RPMI7951 (cell line): ENCODE results near the gene SH3BP4. TPM values are rescaled to one million over a fixed set of nuclear protein-coding genes. Genes with fewer than 3 reads are reported as not detected.
"Not testable (repeated sequence)": the region's sequence is repeated elsewhere in the genome, so short reads cannot be mapped to it uniquely, and the experiment has no call there.

Experiments
- DNase-seq: peaks from one replicate; pipeline ENCODE4 v3.0.0-alpha.2; 2012; ENCODE audit warnings: low read depth
- total RNA-seq: library from RNA; depleted of rRNA; stranded (reverse); fragments of >200 nt; shearing (Covaris generic); gene quantifications from 2 replicates; pipeline ENCODE4 v1.2.3, GENCODE V29; 2014

Gene SH3BP4
- total RNA-seq, 1 experiment from 2014 or later: 86.6 TPM

DNA sequence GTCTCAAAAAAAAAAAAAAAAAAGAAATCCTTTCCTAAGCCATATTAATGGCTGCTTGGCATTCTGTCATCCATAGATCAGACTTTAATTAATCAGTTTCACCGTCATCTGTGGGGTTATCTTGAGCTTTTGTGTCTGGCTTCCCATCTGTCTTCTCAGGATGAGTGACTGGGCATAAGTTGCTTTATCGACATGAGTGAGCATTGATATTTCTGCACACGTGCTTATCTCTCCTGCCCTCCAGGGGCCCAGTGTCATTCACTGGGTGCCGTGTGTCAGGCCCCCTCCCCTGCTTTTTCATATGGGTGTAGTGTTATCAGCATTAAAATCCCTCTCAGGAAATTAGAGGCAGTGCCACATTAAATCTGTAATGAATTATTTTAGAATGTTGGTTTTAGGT is 65.6 kb downstream of the SH3BP4 start:
- DNase-seq: no peak

DNA sequence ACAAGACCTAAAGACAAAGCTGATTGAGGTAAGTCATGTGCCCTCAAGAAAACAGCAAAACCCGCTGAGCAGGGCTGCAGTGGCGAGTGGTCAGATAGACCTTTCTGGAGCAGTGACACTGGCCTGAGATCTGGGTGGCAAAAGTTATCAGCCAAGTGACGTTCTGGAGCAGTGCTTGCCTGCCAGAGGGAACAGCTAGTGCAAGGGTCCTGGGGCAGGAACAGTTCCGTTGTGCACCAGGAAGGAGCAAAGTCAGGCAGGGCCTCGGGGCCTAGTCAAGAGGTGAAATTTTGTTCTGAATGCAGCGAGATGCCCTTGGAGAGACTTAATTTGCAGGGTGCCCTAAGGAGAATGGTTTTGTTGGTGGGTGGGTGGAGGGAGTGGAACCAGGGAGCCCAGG is 67.0 kb downstream of the SH3BP4 start:
- DNase-seq: no peak

DNA sequence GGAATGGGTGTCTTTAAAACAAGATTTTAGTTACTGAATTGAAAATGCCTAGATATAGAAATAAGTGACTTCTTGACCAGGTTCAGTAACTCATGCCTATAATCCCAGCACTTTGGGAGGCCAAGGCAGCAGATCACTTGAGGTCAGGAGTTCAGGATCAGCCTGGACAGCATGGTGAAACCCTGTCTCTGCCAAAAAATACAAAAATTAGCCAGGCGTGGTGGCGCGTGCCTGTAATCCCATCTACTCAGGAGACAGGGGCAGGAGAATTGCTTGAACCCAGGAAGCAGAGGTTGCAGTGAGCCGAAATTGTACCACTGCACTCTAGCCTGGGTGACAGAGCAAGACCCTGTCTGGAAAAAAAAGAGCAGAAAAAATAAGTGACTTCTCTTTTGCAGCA is 68.3 kb downstream of the SH3BP4 start:
- not testable (repeated sequence) for DNase-seq

DNA sequence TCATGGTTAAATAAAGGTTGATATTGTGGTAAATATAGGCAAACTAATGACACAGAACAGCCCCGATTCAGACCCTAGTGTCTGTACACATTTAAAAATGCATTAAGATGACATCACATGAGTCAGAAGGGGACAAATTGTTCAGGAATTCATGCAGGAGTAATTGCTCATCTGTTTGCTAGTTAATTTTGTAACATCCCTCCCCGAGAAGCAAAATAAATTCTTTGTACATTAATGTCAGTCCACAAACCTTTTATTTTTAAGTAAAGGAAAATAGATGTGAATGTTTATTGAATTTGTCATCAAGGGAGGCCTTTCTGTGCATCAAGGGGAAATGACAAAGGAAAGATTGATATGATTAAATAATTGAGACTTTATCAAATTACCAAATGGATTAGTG is 69.9 kb downstream of the SH3BP4 start:
- DNase-seq: peak; percentile 87

DNA sequence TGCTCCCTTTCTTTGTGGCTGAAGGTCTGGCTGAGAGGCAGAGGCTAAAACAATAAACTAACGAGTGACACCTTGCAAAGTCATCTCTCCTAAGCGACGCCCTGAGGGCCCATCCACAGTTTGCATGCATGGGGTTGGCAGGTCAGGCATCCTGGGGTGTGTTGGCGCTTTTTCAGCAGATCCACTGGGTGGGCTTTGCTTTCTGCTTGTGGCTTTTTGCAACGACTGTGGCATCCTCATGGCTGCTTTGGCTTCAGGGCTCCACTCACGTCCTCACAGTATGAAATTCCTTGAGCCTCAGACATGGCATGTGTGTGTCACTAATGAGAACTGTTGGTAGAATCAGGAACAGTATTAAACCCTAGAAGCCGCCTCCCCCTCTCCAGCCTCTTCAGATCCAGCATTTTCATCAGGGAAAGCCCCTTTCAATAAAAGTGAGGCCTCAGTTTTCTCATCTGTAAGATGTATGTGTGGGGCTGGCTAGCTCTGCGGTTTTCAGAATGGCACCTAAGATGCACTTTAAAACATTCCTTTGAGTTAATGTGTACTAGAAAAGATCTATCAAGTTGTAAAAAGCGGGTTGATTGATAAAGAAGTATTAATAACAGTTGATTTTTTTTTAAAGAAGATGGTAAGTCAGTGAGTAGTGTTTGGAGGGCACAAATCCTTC is 72.5 kb downstream of the SH3BP4 start:
- DNase-seq: peak; percentile 99

DNA sequence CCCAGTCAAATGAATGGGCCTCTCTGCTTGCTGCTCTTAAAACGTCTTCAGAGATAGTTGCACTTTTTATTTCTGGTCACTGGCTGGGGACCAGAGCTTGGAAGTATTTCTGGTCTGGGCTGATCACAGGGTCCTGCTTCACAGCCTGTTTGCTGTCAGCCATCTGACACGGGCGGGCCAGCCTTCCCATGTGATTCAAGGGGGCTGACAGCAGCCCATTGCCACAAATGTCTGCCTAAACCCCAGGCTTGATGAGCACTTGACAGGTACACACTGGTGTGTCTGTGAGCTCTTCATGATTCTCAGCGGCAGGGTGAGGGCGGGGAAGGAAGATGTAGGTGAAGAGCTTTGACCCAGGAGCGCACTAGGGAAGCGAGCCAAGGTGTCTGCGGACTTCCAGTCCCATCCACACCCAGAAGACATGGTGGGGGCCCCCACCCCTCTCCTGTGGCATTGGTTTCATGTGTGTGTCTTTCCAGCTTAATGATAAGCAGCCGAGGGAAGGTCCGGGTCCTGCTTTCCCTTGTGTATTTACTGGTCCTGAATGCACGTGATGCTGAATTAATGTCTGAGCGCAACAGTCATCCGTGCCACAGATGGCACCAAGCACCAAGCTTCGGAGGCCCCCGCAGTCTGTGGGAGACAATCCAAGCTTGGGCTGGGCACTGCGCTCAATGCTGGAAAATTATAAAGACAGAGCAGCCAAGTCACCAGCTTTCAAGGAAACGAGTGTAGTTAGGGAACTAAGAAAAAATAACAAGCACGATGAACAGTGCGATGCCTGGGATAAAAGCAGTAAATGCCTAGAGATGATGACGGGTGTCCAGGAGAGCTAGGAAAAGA is 73.3 kb downstream of the SH3BP4 start:
- DNase-seq: no peak

DNA sequence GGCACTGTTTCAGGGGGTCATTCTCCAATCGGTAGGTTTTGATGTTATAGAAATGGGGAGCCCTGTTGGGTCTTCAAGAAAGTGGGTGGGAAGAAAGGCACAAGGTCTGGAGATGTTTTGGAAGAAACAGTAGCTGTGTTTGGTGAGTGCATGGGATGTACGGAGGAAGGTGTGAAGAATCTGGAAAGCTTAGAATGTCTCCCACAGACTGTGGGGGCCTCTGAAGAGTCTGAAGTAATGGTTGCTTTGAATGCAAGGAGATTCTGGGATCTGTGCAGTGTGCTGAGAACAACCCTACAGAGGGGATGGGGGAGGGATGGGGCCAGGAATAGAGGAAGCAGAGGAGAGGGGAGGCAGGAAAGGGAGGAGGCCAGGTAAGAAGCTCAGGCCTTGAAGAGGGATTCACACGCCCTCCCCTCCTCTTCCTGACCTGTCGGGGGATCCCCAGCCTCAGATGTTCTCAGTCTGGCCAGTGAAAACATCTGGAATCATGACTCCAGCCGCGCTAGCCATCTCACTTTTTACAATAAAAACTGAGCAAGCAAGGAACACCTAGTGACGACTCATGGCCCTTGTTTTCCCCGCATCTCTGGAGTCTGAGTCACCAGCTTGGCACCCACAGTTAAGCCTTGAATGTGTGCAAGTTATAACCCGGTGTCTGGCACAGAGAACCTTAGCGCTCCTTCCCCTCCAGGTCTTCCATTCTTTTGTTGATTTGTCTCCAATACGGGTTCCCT is 74.2 kb downstream of the SH3BP4 start:
- peak; percentile 94 for DNase-seq

DNA sequence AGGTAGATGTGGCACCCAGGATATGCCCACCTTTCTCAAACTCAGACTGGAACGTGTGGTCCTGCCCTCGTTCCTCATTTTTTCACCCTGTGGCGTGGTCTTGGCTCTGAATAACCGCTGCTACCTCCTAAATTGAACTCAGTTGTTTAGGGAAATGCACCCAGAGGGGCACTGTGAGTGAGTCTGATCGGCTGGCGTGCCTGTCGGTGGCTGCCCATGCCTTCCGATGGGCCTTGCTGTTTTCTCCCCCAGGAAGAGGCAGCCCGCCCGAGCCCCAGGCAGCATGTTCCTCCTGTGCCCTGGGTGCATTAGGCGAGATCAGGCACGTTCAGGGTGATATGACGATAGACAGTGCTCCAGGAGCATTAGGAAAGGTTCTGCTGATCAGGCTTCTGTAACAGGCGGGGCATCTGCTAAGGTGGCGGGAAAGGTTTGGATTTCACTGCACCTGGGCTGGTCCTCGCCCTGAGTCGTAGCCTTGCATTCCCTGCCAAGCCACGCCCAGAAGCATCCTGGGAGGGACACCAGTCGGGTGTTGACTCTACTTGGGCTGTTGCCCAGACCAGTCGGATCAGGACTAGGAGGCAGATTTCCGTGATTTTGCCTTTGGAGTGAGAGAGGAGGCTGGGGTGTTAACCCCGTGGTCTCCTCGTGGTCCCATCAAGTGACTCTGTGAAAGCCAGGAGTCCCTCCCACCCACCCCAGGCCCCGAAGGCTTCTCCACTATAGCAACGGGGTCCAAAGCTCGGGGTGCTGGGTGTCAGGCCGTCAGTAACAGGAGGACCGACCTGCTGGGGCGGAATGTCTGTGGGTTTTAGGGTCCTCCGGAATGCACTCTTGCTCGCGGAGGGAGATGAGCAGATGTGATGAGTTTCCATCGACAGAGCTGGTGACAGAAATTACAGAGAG is 75.1 kb downstream of the SH3BP4 start:
- DNase-seq: peak; percentile 69

DNA sequence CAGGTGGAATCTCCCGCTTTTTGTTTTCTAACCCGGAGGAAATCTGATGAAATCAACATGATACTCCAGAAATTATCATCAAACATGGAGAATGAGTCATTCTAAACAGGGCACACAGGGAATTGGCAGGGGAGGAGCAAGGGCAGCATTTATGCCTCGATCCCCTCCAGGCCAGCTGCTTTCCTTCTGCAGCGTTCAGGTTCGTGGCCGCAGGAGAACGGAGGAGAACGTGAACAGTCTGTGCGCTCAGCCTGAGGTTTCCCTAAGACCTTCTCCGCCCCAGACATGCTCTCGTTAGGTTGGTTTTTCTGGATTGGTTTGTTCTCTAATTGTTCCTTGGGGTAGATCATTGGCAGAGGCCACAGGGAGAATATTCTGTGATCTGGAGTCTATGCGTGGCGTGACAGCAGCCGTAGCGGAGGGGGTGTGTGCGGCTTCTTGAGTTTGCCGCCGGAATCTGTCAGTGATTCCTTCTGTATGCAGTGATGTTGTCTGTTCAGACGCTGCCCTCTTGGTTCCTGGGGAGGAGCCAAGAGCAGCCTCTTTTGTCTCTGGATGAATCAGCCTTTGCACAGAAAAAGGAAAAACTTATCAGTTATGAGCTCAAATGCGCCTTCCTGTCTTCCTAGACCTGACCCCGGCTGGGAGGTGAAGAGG is 75.9 kb downstream of the SH3BP4 start:
- peak; percentile 74 for DNase-seq

DNA sequence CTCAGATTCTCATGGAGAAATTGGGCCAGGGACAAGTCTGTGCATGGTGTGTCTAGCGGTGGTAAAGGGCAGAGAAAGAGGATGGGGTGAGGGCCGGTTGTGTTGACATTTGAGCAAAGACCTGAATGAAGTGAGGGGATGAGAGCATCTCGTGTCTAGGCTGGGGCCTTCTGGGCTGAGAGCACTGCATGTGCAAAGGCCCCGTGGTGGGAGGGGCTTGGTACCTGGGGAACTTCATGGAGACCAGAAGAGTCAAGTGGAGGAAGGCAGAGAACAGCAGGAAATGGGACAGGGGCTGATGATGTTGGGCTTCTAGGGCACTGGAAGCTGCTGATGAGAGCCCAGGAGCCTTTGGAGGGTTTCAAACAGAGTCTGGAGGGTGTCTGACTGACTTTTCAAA is 76.8 kb downstream of the SH3BP4 start:
- DNase-seq: no peak

DNA sequence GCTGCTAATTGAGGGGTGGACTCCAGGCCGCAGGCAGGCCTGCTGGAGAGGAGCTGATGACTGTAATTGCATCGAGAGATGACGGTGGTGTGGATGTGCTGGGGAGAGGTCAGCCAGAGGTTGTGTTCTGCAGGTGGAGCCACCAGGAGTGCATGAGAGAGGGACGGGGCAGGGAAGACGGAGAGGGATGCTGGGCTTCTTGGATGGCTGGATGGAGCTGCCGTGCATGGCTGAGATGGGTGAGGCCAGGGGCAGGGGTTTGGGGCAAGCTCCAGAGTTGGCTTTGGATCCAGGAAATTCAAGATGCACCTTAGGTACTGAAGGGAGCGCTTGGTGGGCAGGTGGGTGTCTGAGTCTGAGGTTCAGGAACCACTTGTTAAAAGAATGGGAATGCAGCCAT is 77.2 kb downstream of the SH3BP4 start:
- DNase-seq: no peak

DNA sequence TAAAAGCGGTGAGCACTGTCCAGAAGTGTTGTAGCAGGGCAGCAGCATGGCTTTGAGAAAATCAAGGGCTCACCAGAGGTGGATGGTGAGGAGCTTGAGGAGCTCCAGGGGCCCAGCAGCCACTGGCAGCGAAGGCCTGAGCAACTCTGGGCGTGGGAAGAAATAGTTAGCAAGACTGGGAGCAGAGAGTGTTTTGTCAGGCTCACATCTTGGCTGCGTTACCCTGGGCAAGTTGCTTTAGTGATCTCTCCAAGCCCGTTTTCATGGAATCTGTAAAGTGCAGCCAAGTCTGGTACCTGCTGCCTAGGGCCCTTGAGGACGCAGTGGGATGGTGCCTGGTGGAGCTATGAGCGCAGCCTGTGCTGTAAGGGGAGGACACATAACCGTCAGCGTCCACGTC is 78.3 kb downstream of the SH3BP4 start:
- no peak for DNase-seq

DNA sequence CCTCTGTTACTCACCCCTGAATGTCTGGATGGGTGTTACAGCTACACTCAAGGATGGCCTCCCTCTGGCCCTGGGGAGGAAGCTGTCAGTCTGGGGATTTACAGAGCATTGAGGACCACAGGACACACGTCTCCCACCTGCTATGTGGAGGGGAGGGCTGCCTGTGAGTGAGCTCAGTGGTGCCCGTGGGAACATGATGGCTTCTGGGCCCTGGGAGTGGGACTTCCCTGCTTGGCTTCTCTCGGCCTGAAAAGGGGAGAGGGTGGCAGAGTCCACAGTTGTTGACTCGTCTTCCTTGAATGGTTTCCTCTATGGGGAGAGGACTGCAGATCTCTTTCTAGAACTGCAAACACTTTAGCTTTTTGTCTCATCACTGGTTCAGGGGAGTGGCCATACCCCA is 79.1 kb downstream of the SH3BP4 start:
- DNase-seq: no peak

DNA sequence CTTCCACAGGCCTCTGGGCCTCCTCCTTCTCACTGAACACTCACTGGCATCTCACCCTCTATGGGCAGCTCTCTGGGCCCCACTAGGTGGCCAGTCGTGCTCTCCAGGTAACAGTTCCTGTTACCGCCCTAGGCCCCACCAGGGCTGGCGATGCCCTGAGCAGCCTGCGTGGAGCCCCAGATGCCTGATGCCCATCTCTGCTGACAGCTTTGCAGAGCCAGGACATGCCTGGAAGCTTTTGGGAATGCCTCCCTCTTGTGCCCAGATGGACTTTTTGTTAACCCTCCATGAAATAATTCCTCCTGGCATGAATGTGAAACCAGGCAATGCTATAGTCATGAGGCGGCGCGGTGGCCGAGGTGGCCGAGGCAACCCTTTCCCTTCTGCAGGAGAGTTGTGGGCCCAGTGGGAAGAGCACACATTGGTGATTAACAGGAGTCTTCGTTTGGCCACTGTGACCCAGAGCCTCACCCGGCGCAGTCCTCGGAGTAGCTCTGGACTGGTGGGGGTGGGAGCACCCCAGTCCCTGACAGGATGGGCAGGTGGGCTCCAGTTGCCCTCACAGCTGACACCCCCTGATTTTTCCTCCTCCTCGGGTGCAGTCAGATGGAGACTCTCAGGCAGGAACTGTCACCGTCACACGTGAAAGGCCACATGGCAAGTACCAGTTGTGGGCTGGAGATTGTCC is 80.0 kb downstream of the SH3BP4 start:
- DNase-seq: no peak

DNA sequence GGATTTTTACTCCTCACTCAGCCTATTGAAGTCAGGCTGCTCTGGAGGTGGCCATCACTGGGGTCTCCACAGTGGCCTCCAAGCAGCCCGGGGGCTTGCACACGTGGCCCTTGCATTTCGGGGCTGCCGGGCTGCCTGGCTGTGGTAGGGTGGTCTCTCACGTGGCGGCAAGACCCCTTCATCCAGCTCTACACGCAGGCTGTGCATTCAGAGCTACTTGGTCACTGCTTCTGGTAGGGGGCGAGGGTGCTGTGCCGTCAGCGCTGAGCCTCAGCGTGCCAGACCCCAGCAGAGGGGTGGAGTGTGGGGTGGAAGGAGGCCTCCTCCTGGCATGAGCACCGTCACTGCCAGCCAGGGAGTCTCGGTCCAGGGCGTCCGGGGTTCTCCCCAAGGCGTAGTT is 80.6 kb downstream of the SH3BP4 start:
- no peak for DNase-seq

DNA sequence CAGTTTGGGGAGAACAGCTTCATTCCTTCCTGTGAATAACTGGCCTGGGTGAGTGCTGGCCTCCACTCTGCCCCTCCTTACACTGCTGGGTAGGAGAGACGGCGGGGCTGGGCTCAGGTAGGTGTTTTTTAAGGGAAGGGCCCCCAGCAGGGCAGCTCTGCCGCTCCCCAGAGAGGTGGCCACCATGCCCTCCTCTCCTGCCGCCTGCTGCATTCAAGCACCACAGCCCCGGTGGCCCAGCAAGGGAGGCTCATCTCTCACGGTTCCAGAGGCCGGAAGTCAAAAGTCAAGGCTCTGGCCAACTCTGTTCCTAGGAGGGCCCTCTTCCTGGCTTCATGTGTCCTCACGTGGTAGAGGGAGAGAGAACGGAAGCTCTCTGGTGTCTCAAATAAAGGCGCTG is 81.1 kb downstream of the SH3BP4 start:
- no peak for DNase-seq

DNA sequence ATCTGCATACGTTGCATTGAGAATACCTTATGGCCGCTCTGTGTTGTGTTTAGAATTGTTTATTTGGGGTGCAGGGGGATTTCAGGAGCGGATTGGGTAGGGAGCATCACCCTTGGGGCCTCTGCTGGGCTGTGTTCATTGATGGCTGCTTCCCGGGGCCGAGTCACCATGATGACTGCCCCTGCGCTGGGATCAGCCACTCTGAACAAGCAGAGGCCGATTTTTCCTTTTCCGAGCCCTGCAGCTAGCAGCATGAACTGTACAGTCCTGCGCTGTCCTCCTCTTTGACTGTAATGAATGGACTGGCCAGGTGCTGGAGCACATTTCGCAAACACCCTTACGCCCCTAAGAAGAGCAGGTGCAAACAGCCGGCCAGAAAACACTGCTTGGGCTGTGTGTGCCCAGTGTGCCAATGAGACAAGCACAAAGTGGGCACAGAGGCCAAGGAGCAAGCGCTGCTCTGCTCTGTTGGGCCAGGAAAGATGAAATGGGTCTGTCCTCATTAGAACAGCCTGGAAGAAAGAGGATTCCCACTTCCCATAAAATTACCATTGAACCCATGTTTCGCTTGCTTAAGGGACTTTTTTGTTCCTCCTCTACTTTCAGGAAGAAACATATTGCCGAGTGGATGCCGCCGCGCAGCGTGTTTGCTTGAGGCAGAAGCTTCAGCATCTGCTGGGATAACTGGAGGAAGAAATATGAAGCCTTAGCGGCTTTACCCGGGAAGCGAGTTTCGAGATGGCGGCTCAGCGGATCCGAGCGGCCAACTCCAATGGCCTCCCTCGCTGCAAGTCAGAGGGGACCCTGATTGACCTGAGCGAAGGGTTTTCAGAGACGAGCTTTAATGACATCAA is 82.7 kb downstream of the SH3BP4 start:
- DNase-seq: no peak

DNA sequence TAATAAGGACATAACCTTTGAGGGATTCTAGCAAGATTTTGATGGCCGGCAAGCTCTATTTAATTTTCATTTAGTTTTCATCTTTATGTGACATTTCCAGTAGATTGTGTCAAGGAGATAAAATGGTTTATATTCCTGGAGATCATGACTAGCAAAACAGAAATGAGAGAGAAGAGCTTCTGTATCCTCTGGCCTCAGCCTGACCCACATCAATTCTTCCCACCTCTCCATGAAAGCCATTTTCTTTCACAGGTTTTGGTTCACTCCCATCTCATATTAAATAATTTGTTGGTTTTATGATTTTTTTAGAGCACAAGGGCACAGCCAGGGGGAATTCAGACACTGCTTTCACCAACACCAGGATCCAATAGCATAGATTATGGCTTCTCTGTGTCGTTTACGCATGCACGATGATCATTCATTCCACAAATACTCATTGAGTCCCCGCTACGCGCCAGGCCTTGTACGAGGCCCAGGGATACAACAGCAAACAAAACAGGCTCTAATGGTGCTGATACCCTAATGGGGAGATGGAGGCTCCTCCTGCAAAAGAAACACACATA is 85.9 kb downstream of the SH3BP4 start:
- no peak for DNase-seq

DNA sequence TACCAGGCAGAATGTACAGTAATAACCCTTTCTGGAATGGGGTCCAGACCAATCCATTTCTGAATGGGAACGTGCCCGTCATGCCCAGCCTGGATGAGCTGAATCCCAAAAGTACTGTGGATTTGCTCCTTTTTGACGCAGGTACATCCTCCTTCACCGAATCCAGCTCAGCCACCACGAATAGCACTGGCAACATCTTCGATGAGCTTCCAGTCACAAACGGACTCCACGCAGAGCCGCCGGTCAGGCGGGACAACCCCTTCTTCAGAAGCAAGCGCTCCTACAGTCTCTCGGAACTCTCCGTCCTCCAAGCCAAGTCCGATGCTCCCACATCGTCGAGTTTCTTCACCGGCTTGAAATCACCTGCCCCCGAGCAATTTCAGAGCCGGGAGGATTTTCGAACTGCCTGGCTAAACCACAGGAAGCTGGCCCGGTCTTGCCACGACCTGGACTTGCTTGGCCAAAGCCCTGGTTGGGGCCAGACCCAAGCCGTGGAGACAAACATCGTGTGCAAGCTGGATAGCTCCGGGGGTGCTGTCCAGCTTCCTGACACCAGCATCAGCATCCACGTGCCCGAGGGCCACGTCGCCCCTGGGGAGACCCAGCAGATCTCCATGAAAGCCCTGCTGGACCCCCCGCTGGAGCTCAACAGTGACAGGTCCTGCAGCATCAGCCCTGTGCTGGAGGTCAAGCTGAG is 89.6 kb downstream of the SH3BP4 start:
- DNase-seq: no peak
